OCI-LY3 (cell line): ENCODE results near the gene PRICKLE1.

Source experiments
- H2AFZ ChIP-seq: fragments of 200-600, 300-600 bp; shearing (Covaris generic); 2 replicates; pipeline ENCODE4 v1.6.0; 2014; ENCODE audit warnings: antibody characterized with exemption, low read depth, low read length
- H3K27ac ChIP-seq: fragments of 200-600, 300-600 bp; sonication (generic); 2 replicates; pipeline ENCODE4 v1.5.1; 2014; ENCODE audit warnings: mild to moderate bottlenecking, low read length, moderate library complexity, mixed read lengths
- H3K27me3 ChIP-seq: fragments of 200-600, 300-600 bp; sonication (generic); 2 replicates; pipeline ENCODE4 v1.6.1; 2014; ENCODE audit warnings: low read depth, low read length, mixed read lengths
- H3K36me3 ChIP-seq: fragments of 200-600, 300-600 bp; sonication (generic); replicated peaks from 2 replicates; pipeline ENCODE3; 2014; ENCODE audit warnings: low read depth, low read length, mixed read lengths
- H3K4me1 ChIP-seq: fragments of 300-600, 200-600 bp; sonication (generic); 2 replicates; pipeline ENCODE4 v1.6.1; 2014; ENCODE audit warnings: low read length, mixed read lengths
- H3K4me2 ChIP-seq: fragments of 200-600, 300-600 bp; sonication (generic); 2 replicates; pipeline ENCODE4 v1.6.1; 2014; ENCODE audit warnings: low read length, mixed read lengths
- H3K4me3 ChIP-seq: fragments of 300-600, 200-600 bp; sonication (generic); 2 replicates; pipeline ENCODE4 v1.5.1; 2014; ENCODE audit warnings: antibody characterized with exemption, mild to moderate bottlenecking, low read length, moderate library complexity
- H3K79me2 ChIP-seq: fragments of 300-600, 200-600 bp; shearing (Covaris generic); 2 replicates; pipeline ENCODE4 v1.6.1; 2014; ENCODE audit warnings: mild to moderate bottlenecking, low read length, mixed read lengths
- H3K9ac ChIP-seq: fragments of 300-600, 200-600 bp; shearing (Covaris generic); 2 replicates; pipeline ENCODE4 v1.6.0; 2014; ENCODE audit warnings: mild to moderate bottlenecking, low read length, moderate library complexity
- H3K9me3 ChIP-seq: fragments of 200-600, 300-600 bp; shearing (Covaris generic); 2 replicates; pipeline ENCODE4 v1.6.1; 2014; ENCODE audit warnings: low read length, mixed read lengths; ENCODE audit not compliant: insufficient read depth
- H4K20me1 ChIP-seq: fragments of 200-600, 300-600 bp; sonication (generic); 2 replicates; pipeline ENCODE4 v1.6.1; 2016; ENCODE audit warnings: low read length, mixed read lengths; ENCODE audit not compliant: insufficient read depth
- EZH2phosphoT487 ChIP-seq: fragments of 200-600 bp; shearing (Covaris generic); IDR thresholded peaks from 2 replicates; pipeline ENCODE4 v1.6.1; 2018; ENCODE audit warnings: antibody characterized with exemption, mixed run types, low read depth
- TF ChIP-seq, protein P1 (sequence below): fragments of 200-600, 300-600 bp; sonication (generic); IDR thresholded peaks from 2 replicates; pipeline ENCODE4 v1.5.1; 2014; ENCODE audit warnings: antibody characterized with exemption, low read length, low read depth

The PRICKLE1 gene

DNA sequence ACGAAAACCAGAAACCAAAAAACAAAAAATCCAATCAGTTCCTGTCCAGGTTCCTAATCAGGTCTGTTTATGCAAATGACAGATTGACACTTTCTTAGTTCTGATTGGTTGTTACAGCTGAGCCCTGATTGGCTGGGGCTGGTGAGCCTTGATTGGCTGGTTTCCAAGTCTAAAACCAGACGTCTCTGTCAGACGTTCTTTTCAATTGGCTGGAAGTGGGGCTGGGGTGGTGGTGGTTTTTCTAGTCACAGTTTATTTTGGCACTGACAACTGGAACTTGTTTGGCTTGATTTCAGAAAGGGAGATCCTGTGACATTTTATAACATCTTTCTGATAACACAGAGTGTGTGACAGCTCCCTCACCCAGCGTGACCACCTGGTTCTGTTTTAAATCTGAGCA, 36.1 kb upstream of the PRICKLE1 start:
- Histone ChIP-seq H3K27ac (no peak overlapping the region), H3K4me2 (no peak overlapping the region), H4K20me1 (no peaks in the 10 kb centered on the region), H3K27me3 (no peaks in the 10 kb centered on the region), H3K4me3 (no peak overlapping the region), H2AFZ (no peak overlapping the region), H3K36me3 (no peaks in the 10 kb centered on the region), H3K9me3 (no peaks in the 10 kb centered on the region), H3K4me1 (no peaks in the 10 kb centered on the region), H3K79me2 (no peaks in the 10 kb centered on the region), H3K9ac (no peak overlapping the region)
- TF ChIP-seq, protein P1, sequence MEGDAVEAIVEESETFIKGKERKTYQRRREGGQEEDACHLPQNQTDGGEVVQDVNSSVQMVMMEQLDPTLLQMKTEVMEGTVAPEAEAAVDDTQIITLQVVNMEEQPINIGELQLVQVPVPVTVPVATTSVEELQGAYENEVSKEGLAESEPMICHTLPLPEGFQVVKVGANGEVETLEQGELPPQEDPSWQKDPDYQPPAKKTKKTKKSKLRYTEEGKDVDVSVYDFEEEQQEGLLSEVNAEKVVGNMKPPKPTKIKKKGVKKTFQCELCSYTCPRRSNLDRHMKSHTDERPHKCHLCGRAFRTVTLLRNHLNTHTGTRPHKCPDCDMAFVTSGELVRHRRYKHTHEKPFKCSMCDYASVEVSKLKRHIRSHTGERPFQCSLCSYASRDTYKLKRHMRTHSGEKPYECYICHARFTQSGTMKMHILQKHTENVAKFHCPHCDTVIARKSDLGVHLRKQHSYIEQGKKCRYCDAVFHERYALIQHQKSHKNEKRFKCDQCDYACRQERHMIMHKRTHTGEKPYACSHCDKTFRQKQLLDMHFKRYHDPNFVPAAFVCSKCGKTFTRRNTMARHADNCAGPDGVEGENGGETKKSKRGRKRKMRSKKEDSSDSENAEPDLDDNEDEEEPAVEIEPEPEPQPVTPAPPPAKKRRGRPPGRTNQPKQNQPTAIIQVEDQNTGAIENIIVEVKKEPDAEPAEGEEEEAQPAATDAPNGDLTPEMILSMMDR: no peak
- no peak for TF ChIP-seq EZH2phosphoT487

DNA sequence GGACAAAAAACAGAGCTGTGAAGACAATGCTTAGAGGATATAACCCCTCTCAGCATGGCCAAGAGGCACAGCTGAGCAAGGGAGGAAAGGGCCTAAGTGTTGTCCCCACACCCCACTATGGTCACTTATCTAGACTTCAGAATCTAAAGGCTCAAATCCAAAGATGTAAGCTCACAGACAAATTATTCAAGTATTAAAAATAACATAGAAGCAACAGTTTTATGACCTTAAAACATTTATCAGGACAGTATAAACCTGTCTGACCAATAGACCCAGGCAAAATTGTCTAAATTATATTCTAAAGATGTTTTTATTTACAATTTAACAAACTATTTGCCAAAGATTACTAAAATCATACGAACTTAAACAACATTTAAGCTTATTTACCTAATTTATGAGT, 28.1 kb upstream of the PRICKLE1 start:
- Histone ChIP-seq H3K9me3 (0 out of 2 replicates have a peak, but pooled peaks cover 2% of the 10 kb centered on the region), H3K27ac (no peak overlapping the region), H3K27me3 (no peaks in the 10 kb centered on the region), H3K4me1 (no peaks in the 10 kb centered on the region), H3K4me3 (no peak overlapping the region), H4K20me1 (no peaks in the 10 kb centered on the region), H2AFZ (no peak overlapping the region), H3K9ac (no peak overlapping the region), H3K79me2 (no peaks in the 10 kb centered on the region), H3K36me3 (no peaks in the 10 kb centered on the region), H3K4me2 (no peak overlapping the region)
- TF ChIP-seq, protein P1: no peak
- no peak for TF ChIP-seq EZH2phosphoT487

DNA sequence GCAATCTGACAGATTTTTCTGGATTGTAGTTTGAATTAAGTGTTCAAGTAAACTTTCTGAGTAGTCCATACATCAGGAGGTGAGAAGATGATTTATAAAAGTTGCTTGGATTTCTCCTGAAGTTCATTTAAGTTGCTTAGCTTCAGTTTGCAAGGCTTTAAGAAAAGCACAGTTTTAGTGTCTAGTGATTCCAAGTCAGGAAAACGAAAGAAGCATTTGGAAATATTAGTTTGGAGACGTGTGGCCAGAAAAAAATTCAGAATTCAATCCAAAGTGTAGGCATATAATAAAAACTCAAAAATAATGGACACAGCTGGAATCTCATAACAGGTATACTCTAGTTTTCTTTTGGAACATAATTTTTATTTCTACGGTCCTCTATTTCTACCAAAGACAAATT, 25.5 kb upstream of the PRICKLE1 start:
- Histone ChIP-seq H4K20me1 (no peaks in the 10 kb centered on the region), H2AFZ (no peak overlapping the region), H3K36me3 (no peaks in the 10 kb centered on the region), H3K9ac (no peak overlapping the region), H3K4me3 (no peak overlapping the region), H3K9me3 (0 out of 2 replicates have a peak, but pooled peaks cover 2% of the 10 kb centered on the region), H3K27ac (no peak overlapping the region), H3K27me3 (no peaks in the 10 kb centered on the region), H3K4me2 (no peak overlapping the region), H3K4me1 (no peaks in the 10 kb centered on the region), H3K79me2 (no peaks in the 10 kb centered on the region)
- TF ChIP-seq, protein P1: no peak
- TF ChIP-seq EZH2phosphoT487: no peak

DNA sequence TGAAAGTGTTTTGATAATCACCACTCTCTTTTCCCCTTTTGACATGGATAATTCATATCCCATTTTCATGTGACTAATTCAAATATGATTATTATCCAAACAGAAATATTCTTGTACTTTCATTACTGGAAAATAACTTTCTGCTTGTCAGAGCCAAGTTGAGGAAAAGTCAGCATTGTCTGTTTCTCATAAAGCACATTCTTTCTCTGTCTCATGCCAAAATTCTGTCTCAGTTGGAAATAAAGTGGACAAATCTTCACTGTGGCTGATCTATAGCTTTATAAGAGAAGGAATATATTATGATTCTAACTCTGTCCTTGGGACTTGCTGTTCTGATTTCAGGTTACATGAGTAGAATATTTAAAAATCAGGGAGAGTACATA, 22.7 kb upstream of the PRICKLE1 start:
- Histone ChIP-seq H3K79me2 (no peaks in the 10 kb centered on the region), H3K27ac (no peak overlapping the region), H3K36me3 (no peaks in the 10 kb centered on the region), H4K20me1 (no peaks in the 10 kb centered on the region), H2AFZ (no peak overlapping the region), H3K27me3 (no peaks in the 10 kb centered on the region), H3K9ac (no peak overlapping the region), H3K4me1 (no peaks in the 10 kb centered on the region), H3K9me3 (no peaks in the 10 kb centered on the region), H3K4me3 (no peak overlapping the region), H3K4me2 (no peak overlapping the region)
- TF ChIP-seq, protein P1: no peak
- TF ChIP-seq EZH2phosphoT487: no peak
